ENCODE results near the gene TMEM50A.
"Not testable (repeated sequence)": the region's sequence is repeated elsewhere in the genome, so short reads cannot be mapped to it uniquely, and the experiment has no call there.

The TMEM50A gene

GRCh38 chr1:25337483-25338187 is 499 bp upstream of the TMEM50A start:
- not testable (repeated sequence) for DNase-seq

GRCh38 chr1:25338986-25339385 is 852 bp downstream of the TMEM50A start:
- no peak for DNase-seq

GRCh38 chr1:25341746-25342145 is 3.6 kb downstream of the TMEM50A start:
- DNase-seq = no peak

GRCh38 chr1:25342846-25343245 is 4.7 kb downstream of the TMEM50A start:
- no peak for DNase-seq

GRCh38 chr1:25343872-25344271 is 5.7 kb downstream of the TMEM50A start:
- DNase-seq = no peak

GRCh38 chr1:25347556-25347955 is 9.4 kb downstream of the TMEM50A start:
- DNase-seq = no peak

GRCh38 chr1:25349606-25350005 is 11.5 kb downstream of the TMEM50A start:
- DNase-seq = no peak

GRCh38 chr1:25355841-25356395 is 17.8 kb downstream of the TMEM50A start:
- DNase-seq = no peak

GRCh38 chr1:25356441-25356840 is 18.3 kb downstream of the TMEM50A start:
- no peak for DNase-seq

GRCh38 chr1:25356848-25357247 is 18.7 kb downstream of the TMEM50A start:
- DNase-seq = no peak

GRCh38 chr1:25360596-25361581 is 22.8 kb downstream of the TMEM50A start:
- no peak for DNase-seq

GRCh38 chr1:25361901-25362300 is 23.8 kb downstream of the TMEM50A start:
- no peak for DNase-seq

GRCh38 chr1:25362634-25363559 is 24.8 kb downstream of the TMEM50A start:
- DNase-seq = not testable (repeated sequence)

GRCh38 chr1:25369241-25369640 is 31.1 kb downstream of the TMEM50A start:
- no peak for DNase-seq

GRCh38 chr1:25369691-25370271 is 31.6 kb downstream of the TMEM50A start:
- DNase-seq = not testable (repeated sequence)

GRCh38 chr1:25371757-25372156 is 33.6 kb downstream of the TMEM50A start:
- DNase-seq = not testable (repeated sequence)

GRCh38 chr1:25378367-25378766 is 40.2 kb downstream of the TMEM50A start:
- not testable (repeated sequence) for DNase-seq

GRCh38 chr1:25382543-25382942 is 44.4 kb downstream of the TMEM50A start:
- not testable (repeated sequence) for DNase-seq

- DNase-seq = not testable (repeated sequence)
Measured at GRCh38 chr1:25383090-25383489, 45.0 kb downstream of the TMEM50A start.

GRCh38 chr1:25383875-25384274 is 45.7 kb downstream of the TMEM50A start:
- not testable (repeated sequence) for DNase-seq

- DNase-seq = not testable (repeated sequence)
Measured at GRCh38 chr1:25387096-25387495, 49.0 kb downstream of the TMEM50A start.

GRCh38 chr1:25388691-25389090 is 50.6 kb downstream of the TMEM50A start:
- not testable (repeated sequence) for DNase-seq
